Endothelial cell of umbilical vein (primary cell): ENCODE results near the gene TRMT11. TPM values are rescaled to one million over a fixed set of nuclear protein-coding genes. Genes with fewer than 3 reads are reported as not detected.

Experiments used
- BruUV-seq: library from RNA; stranded (reverse); fragments of 400-500 nt; replicated peaks from 2 replicates; lab custom pipeline; 2021; lab: Mats Ljungman, UMichigan
- CTCF ChIA-PET: fragments of 300-600, 350-600 bp; sonication (Branson Sonifier 250); formaldehyde crosslinking; loops from one replicate; lab custom pipeline; 2021; ENCODE audit warnings: antibody characterized with exemption, inconsistent platforms; lab: Charles Lee
- POLR2A ChIA-PET: fragments of 300-600, 350-600 bp; sonication (Branson Sonifier 250); formaldehyde crosslinking; loops from one replicate; lab custom pipeline; 2021; ENCODE audit warnings: antibody characterized with exemption, inconsistent platforms; lab: Charles Lee
- DNase-seq: peaks from one replicate; pipeline ENCODE4 v3.0.0-alpha.2; 2011; ENCODE audit warnings: low read depth, low spot score
- FAIRE-seq: peaks from 2 replicates; lab custom pipeline; 2011; peaks lifted over from hg19 to GRCh38; lab: Jason Lieb, UNC
- H2AFZ ChIP-seq: 2 replicates; pipeline ENCODE4 v1.6.0; 2012; ENCODE audit warnings: low read depth, low read length, control low read depth, inconsistent platforms
- H3K27ac ChIP-seq: 2 replicates; pipeline ENCODE4 v1.5.1; 2011; ENCODE audit warnings: low read depth, mild to moderate bottlenecking, control low read depth, low read length, moderate library complexity; ENCODE audit not compliant: insufficient read depth
- H3K27me3 ChIP-seq, 2 experiments: 2 replicates each; pipeline versions ENCODE4 v1.6.0 to v1.6.1; 2011; ENCODE audit warnings: low read length in 2 of 2, mixed read lengths in 1 of 2; ENCODE audit not compliant: control insufficient read depth in 2 of 2, insufficient read depth in 2 of 2
- H3K36me3 ChIP-seq, 2 experiments: 2 replicates in 1 of 2; 3 replicates in 1 of 2; pipeline ENCODE4 v1.5.1; 2011; ENCODE audit warnings: low read length in 2 of 2, mild to moderate bottlenecking in 1 of 2, moderate library complexity in 1 of 2; ENCODE audit not compliant: control insufficient read depth in 2 of 2, insufficient read depth in 2 of 2; ENCODE audit errors: extremely low read depth in 1 of 2
- H3K4me1 ChIP-seq: 3 replicates; pipeline ENCODE4 v1.5.1; 2011; ENCODE audit warnings: mild to moderate bottlenecking, low read length; ENCODE audit not compliant: control insufficient read depth, insufficient read depth; ENCODE audit errors: extremely low read depth
- H3K4me2 ChIP-seq: 2 replicates; pipeline ENCODE4 v1.6.1; 2011; ENCODE audit warnings: low read length, control low read depth, mixed read lengths; ENCODE audit not compliant: insufficient read depth
- H3K4me3 ChIP-seq, 3 experiments: fragments of 200-600 bp in 1 of 3; sonication (generic), shearing (Covaris generic) in 1 of 3; replicated peaks in 1 of 3; 2 replicates each; pipeline ENCODE4 v1.5.1; 2011 to 2016; ENCODE audit warnings: control low read depth in 3 of 3, low read length in 3 of 3, mild to moderate bottlenecking in 2 of 3, inconsistent platforms in 1 of 3, low read depth in 1 of 3, moderate library complexity in 1 of 3; ENCODE audit not compliant: insufficient read depth in 1 of 3
- H3K79me2 ChIP-seq: 2 replicates; pipeline ENCODE4 v1.6.0; 2012; ENCODE audit warnings: low read length, inconsistent platforms; ENCODE audit not compliant: control insufficient read depth, insufficient read depth
- H3K9ac ChIP-seq: replicated peaks from 2 replicates; pipeline ENCODE3; 2011; ENCODE audit warnings: low read length, control low read depth; ENCODE audit not compliant: insufficient read depth; ENCODE audit errors: extremely low read depth
- H3K9me1 ChIP-seq: replicated peaks from 3 replicates; pipeline ENCODE4 v1.6.0; 2011; ENCODE audit warnings: mild to moderate bottlenecking, low read length; ENCODE audit not compliant: control insufficient read depth, insufficient read depth; ENCODE audit errors: extremely low read depth
- H3K9me3 ChIP-seq: replicated peaks from 2 replicates; pipeline ENCODE4 v1.5.1; 2012; ENCODE audit warnings: low read length, inconsistent platforms; ENCODE audit not compliant: control insufficient read depth, insufficient read depth
- H4K20me1 ChIP-seq: replicated peaks from 2 replicates; pipeline ENCODE3; 2011; ENCODE audit warnings: mild to moderate bottlenecking, low read length; ENCODE audit not compliant: control insufficient read depth, insufficient read depth; ENCODE audit errors: extremely low read depth
- GATA2 ChIP-seq: IDR thresholded peaks from 2 replicates; pipeline ENCODE4 v1.7.0; 2011; ENCODE audit warnings: low read depth, mild to moderate bottlenecking, moderate library complexity, mixed read lengths, low read length; ENCODE audit not compliant: insufficient read length, insufficient read depth
- JUN ChIP-seq: IDR thresholded peaks from 2 replicates; pipeline ENCODE4 v1.6.1; 2011; ENCODE audit warnings: borderline replicate concordance, low read depth; ENCODE audit not compliant: insufficient read length, insufficient read depth
- MYC ChIP-seq: IDR thresholded peaks from one replicate; pipeline ENCODE4 v1.6.1; 2011; ENCODE audit warnings: mild to moderate bottlenecking, low read depth, low read length
- POLR2A ChIP-seq: IDR thresholded peaks from 2 replicates; pipeline ENCODE4 v1.6.1; 2012; ENCODE audit warnings: low read depth, mild to moderate bottlenecking, control low read depth, low read length
- dilution Hi-C: fragments of 300-500 bp; cut with MboI; formaldehyde crosslinking; loops from one replicate; pipeline ENCODE4 v1.15.0; 2019; ENCODE audit warnings: low sequenced_read_pairs; ENCODE audit not compliant: extremely low pct_ligation_motif_present
- intact Hi-C: fragments of 100-400 bp; cut with micrococcal nuclease; formaldehyde crosslinking; loops from one replicate; pipeline ENCODE4 v1.10.0; 2022
- polyA plus RNA-seq, 4 experiments: library from polyadenylated mRNA; depleted of rRNA in 3 of 4; stranded (reverse) in 3 of 4; unstranded in 1 of 4; fragments of >200 nt; gene quantifications; 2 replicates each; pipeline versions ENCODE4 v1.2.1 to v1.2.3, GENCODE V29; 2011 to 2012; ENCODE audit warnings: missing spikeins in 1 of 4
- total RNA-seq: library from RNA; stranded (reverse); gene quantifications from 2 replicates; pipeline ENCODE4 v1.2.3, GENCODE V29; 2021
- TF ChIP-seq, protein P1 (sequence below), 2 donors: IDR thresholded peaks; 1 replicate in 1 of 2; 2 replicates in 1 of 2; pipeline ENCODE4 v1.5.1; 2011; ENCODE audit warnings: low read length in 2 of 2, mild to moderate bottlenecking in 2 of 2, moderate library complexity in 2 of 2, control low read depth in 1 of 2, inconsistent platforms in 1 of 2, low read depth in 1 of 2; ENCODE audit not compliant: insufficient read depth in 1 of 2; ENCODE audit errors: extremely low read depth in 1 of 2

The TRMT11 gene
- total and polyA plus RNA-seq, 2 donors (not counting 3 experiments of a cell fraction or from before 2014, with no cell fraction given), result 5.1 to 10.7 TPM

DNA sequence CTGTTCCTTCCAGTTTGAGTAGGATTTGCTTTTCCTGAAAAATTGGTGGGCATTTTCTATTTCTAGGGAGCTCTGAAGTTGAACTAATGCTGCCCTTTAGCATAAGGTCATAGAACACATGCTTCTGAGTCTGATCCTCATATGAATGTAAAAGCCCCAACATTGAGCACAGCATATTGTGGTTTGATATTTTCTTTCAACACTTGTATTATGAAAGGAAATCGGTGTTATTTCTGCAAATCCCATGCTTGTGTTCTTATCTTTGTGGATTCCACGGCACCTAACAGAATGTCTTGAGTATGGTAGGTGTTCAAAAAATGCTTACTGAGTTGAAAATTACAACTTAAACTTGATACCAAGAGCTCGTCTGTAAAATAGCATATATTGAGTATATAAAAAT, 85.8 kb downstream of the TRMT11 start:
- FAIRE-seq, result no peak
- CTCF ChIA-PET, result interaction anchor here (0.9 to 1.2 kb wide), 3 partner anchors 11 to 585 kb away, joined by 3 to 4 read pairs (median 3); no protein-coding TSS in a partner anchor

DNA sequence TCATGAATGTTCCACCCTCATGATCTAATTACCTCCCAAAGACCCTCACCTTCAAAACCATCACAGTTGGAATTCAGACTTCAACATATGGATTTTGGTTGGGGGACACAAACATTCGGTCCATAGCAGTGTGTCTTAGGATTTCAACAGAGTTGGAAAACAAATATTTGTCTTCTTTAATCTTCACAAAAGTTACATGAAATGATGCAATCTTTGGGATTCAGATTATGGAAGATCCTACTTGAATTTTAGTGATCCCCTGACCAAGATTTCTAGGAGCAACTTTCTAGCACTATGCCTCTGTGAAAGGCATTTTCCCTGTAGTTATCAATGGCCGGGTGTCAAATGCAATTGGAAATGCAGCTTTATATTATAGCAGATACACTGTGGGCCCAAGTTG, 86.5 kb downstream of the TRMT11 start:
- Histone ChIP-seq H4K20me1 (no peaks in the 10 kb centered on the region), H3K4me2 (no peak overlapping the region), H3K27ac (no peak overlapping the region), H2AFZ (no peak overlapping the region), H3K9ac (no peak overlapping the region), H3K79me2 (no peaks in the 10 kb centered on the region), H3K9me3 (no peaks in the 10 kb centered on the region), H3K4me3 (no peak overlapping the region), H3K9me1 (no peaks in the 10 kb centered on the region), H3K4me1 (no peaks in the 10 kb centered on the region), H3K27me3 (no peaks in the 10 kb centered on the region), H3K36me3 (no peaks in the 10 kb centered on the region)
- intact Hi-C loops (no loop called here), dilution Hi-C loops (no loop called here)
- ChIA-PET POLR2A (no interaction called here), CTCF (no interaction called here)
- DNase-seq (no peak), FAIRE-seq (no peak)
- TF ChIP-seq, protein P1, sequence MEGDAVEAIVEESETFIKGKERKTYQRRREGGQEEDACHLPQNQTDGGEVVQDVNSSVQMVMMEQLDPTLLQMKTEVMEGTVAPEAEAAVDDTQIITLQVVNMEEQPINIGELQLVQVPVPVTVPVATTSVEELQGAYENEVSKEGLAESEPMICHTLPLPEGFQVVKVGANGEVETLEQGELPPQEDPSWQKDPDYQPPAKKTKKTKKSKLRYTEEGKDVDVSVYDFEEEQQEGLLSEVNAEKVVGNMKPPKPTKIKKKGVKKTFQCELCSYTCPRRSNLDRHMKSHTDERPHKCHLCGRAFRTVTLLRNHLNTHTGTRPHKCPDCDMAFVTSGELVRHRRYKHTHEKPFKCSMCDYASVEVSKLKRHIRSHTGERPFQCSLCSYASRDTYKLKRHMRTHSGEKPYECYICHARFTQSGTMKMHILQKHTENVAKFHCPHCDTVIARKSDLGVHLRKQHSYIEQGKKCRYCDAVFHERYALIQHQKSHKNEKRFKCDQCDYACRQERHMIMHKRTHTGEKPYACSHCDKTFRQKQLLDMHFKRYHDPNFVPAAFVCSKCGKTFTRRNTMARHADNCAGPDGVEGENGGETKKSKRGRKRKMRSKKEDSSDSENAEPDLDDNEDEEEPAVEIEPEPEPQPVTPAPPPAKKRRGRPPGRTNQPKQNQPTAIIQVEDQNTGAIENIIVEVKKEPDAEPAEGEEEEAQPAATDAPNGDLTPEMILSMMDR (IDR thresholded peaks at IDR 0.05; ENCODE audit: extremely low read depth in 1 of 2, insufficient read depth in 1 of 2, low read depth in 1 of 2, low read length in 2 of 2), result no peak
- no peak for TF ChIP-seq GATA2
- no peak for TF ChIP-seq JUN
- no TSS peak for BruUV-seq

More for the DNA sequence above, 85.8 kb downstream of the TRMT11 start:
- no peak overlapping the region for H3K9ac ChIP-seq
- H4K20me1 ChIP-seq, result no peaks in the 10 kb centered on the region
- no peaks in the 10 kb centered on the region for H3K27me3 ChIP-seq
- H3K4me1 ChIP-seq, result no peaks in the 10 kb centered on the region
- no TSS peak for BruUV-seq
- H3K79me2 ChIP-seq, result no peaks in the 10 kb centered on the region
- DNase-seq, result no peak
- no peak for TF ChIP-seq POLR2A
- TF ChIP-seq GATA2, result no peak
- no peak for TF ChIP-seq JUN
- no peak for TF ChIP-seq MYC
- TF ChIP-seq, protein P1 (IDR thresholded peaks at IDR 0.05; ENCODE audit: extremely low read depth in 1 of 2, insufficient read depth in 1 of 2, low read depth in 1 of 2, low read length in 2 of 2), result no peak
- intact Hi-C loops, result no loop called here
- H3K9me1 ChIP-seq, result no peaks in the 10 kb centered on the region
- no peaks in the 10 kb centered on the region for H3K9me3 ChIP-seq
- dilution Hi-C loops, result no loop called here
- H3K27ac ChIP-seq, result no peak overlapping the region
- no peak overlapping the region for H2AFZ ChIP-seq
- H3K36me3 ChIP-seq, result no peaks in the 10 kb centered on the region
- H3K4me2 ChIP-seq, result no peak overlapping the region
- no peak overlapping the region for H3K4me3 ChIP-seq
- POLR2A ChIA-PET, result no interaction called here
